ENCODE measurements around the gene MAP3K12. TPM values are rescaled to one million over a fixed set of nuclear protein-coding genes. Genes with fewer than 3 reads are reported as not detected.
A peak's percentile ranks its signal among the peaks of the same experiment; 100 is the strongest.

Gene MAP3K12
- total RNA-seq, 1 donor from 2014 or later: 11.1 TPM

DNA sequence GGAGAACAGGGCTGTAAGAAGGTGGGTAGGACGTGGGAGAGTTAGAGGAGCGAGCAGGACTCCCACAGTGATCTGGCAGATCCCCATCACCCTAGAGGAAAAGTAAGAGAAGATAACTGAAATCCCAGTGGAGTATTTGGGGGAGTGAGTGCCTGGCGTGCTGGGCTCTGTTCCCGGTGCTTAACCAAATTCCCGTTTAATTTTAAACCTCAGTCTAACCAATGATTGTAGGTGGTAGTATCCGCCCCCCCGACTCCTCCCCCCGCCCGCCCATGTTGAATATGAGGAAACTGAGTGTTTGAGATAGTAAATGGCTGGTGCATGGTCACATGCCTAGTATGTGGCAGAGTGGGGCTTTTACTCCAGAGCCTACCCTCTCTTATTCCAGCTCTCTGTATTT, 3.1 kb upstream of the MAP3K12 start:
- TF ChIP-seq EZH2 (IDR thresholded peaks at IDR 0.05; ENCODE audit: insufficient read depth, low read length): no peak
- TF ChIP-seq, protein P1, sequence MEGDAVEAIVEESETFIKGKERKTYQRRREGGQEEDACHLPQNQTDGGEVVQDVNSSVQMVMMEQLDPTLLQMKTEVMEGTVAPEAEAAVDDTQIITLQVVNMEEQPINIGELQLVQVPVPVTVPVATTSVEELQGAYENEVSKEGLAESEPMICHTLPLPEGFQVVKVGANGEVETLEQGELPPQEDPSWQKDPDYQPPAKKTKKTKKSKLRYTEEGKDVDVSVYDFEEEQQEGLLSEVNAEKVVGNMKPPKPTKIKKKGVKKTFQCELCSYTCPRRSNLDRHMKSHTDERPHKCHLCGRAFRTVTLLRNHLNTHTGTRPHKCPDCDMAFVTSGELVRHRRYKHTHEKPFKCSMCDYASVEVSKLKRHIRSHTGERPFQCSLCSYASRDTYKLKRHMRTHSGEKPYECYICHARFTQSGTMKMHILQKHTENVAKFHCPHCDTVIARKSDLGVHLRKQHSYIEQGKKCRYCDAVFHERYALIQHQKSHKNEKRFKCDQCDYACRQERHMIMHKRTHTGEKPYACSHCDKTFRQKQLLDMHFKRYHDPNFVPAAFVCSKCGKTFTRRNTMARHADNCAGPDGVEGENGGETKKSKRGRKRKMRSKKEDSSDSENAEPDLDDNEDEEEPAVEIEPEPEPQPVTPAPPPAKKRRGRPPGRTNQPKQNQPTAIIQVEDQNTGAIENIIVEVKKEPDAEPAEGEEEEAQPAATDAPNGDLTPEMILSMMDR (IDR thresholded peaks at IDR 0.05; ENCODE audit: insufficient read depth, low read depth, low read length): no peak
- H3K9me3 Mint-ChIP-seq (ENCODE audit: unreplicated experiment): no peaks in the 10 kb centered on the region
- H3K9me3 ChIP-seq (ENCODE audit: insufficient read depth, low read depth, low read length): no peaks in the 10 kb centered on the region
- no peak overlapping the region for H2AFZ ChIP-seq (ENCODE audit: low read depth, low read length)
- H3K27me3 ChIP-seq (ENCODE audit: insufficient read depth, low read length): no peaks in the 10 kb centered on the region
- peak overlapping the region; percentile 90 for H3K4me2 ChIP-seq (ENCODE audit: low read length)
- H3K4me3 Mint-ChIP-seq (ENCODE audit: unreplicated experiment): peak overlapping the region; percentile 84
- H3K79me2 ChIP-seq (ENCODE audit: insufficient read depth, low read length): peaks cover 45% of the 10 kb centered on the region
- H3K27ac ChIP-seq (ENCODE audit: low read depth, low read length): no peak overlapping the region
- H3K36me3 ChIP-seq (ENCODE audit: insufficient read depth, low read length): peaks cover 3% of the 10 kb centered on the region
- peak overlapping the region; percentile 68 for H3K4me3 ChIP-seq (ENCODE audit: insufficient read depth, low read depth, low read length)
- peak overlapping the region; percentile 72 for H3K27ac Mint-ChIP-seq (ENCODE audit: unreplicated experiment)
- FAIRE-seq (no peak), DNase-seq (ENCODE audit: low read depth) (no peak)
- peaks cover 9% of the 10 kb centered on the region for H3K36me3 Mint-ChIP-seq (ENCODE audit: low read depth, unreplicated experiment)
- H4K20me1 ChIP-seq (ENCODE audit: insufficient read depth, low read length): peaks cover 13% of the 10 kb centered on the region
- H3K27me3 Mint-ChIP-seq (ENCODE audit: low read depth, unreplicated experiment): no peaks in the 10 kb centered on the region
- peaks cover 49% of the 10 kb centered on the region for H3K4me1 ChIP-seq (ENCODE audit: insufficient read depth, low read length)
- H3K9ac ChIP-seq (ENCODE audit: low read length): peak overlapping the region; percentile 92
- peaks cover 22% of the 10 kb centered on the region for H3K4me1 Mint-ChIP-seq (ENCODE audit: low read depth, unreplicated experiment)

DNA sequence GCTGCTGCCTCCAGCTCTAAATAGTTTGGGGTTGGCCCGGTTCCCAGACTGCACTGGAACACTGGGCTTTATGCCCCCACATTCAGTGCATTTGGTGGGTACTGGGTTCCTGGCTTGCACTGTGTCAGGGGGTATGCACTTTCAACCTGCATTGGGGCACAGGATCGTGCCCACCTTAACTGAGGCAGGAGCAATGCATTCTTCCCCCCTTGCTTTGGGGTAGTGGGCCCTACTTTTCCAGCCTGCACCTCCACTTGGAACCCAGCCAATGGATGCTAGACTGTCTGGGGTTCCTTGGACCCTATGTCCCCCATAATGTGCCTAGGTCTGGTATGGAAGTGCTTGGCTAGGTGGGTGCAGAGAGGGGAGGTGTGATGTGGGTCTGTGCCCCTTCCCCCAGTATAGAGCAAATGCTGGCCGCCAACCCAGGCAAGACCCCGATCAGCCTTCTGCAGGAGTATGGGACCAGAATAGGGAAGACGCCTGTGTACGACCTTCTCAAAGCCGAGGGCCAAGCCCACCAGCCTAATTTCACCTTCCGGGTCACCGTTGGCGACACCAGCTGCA, 2.4 kb upstream of the MAP3K12 start:
- peaks cover 51% of the 10 kb centered on the region for H3K79me2 ChIP-seq (ENCODE audit: insufficient read depth, low read length)
- FAIRE-seq (no peak), DNase-seq (ENCODE audit: low read depth) (no peak)
- no peaks in the 10 kb centered on the region for H3K27me3 ChIP-seq (ENCODE audit: insufficient read depth, low read length)
- peaks cover 9% of the 10 kb centered on the region for H3K36me3 Mint-ChIP-seq (ENCODE audit: low read depth, unreplicated experiment)
- peaks cover 16% of the 10 kb centered on the region for H4K20me1 ChIP-seq (ENCODE audit: insufficient read depth, low read length)
- H3K27ac ChIP-seq (ENCODE audit: low read depth, low read length): peak overlapping the region; percentile 87
- peaks cover 48% of the 10 kb centered on the region for H3K4me1 ChIP-seq (ENCODE audit: insufficient read depth, low read length)
- H3K4me3 Mint-ChIP-seq (ENCODE audit: unreplicated experiment): peak overlapping the region; percentile 84
- peak overlapping the region; percentile 90 for H3K4me2 ChIP-seq (ENCODE audit: low read length)
- H3K9me3 ChIP-seq (ENCODE audit: insufficient read depth, low read depth, low read length): no peaks in the 10 kb centered on the region
- H3K9ac ChIP-seq (ENCODE audit: low read length): peak overlapping the region; percentile 92
- no peaks in the 10 kb centered on the region for H3K27me3 Mint-ChIP-seq (ENCODE audit: low read depth, unreplicated experiment)
- peaks cover 22% of the 10 kb centered on the region for H3K4me1 Mint-ChIP-seq (ENCODE audit: low read depth, unreplicated experiment)
- peak overlapping the region; percentile 68 for H3K4me3 ChIP-seq (ENCODE audit: insufficient read depth, low read depth, low read length)
- no peaks in the 10 kb centered on the region for H3K36me3 ChIP-seq (ENCODE audit: insufficient read depth, low read length)
- TF ChIP-seq, protein P1 (IDR thresholded peaks at IDR 0.05; ENCODE audit: insufficient read depth, low read depth, low read length): no peak
- no peak for TF ChIP-seq EZH2 (IDR thresholded peaks at IDR 0.05; ENCODE audit: insufficient read depth, low read length)
- H3K27ac Mint-ChIP-seq (ENCODE audit: unreplicated experiment): peak overlapping the region; percentile 72
- no peaks in the 10 kb centered on the region for H3K9me3 Mint-ChIP-seq (ENCODE audit: unreplicated experiment)
- peak overlapping the region; percentile 81 for H2AFZ ChIP-seq (ENCODE audit: low read depth, low read length)
